ENCODE results near the gene ADAMTS7. TPM values are rescaled to one million over a fixed set of nuclear protein-coding genes. Genes with fewer than 3 reads are reported as not detected.
A peak's percentile ranks its signal among the peaks of the same experiment; 100 is the strongest.
"Not testable (repeated sequence)": the region's sequence is repeated elsewhere in the genome, so short reads cannot be mapped to it uniquely, and the experiment has no call there.

ADAMTS7 gene
- total RNA-seq, 1 experiment from 2014 or later: 4.2 TPM

- Histone ChIP-seq H3K4me3 (ENCODE audit: low read length) (no peak overlapping the region), H3K9ac (ENCODE audit: low read length) (no peak overlapping the region), H3K9me3 (ENCODE audit: low read length) (no peaks in the 10 kb centered on the region), H4K20me1 (ENCODE audit: low read length) (no peaks in the 10 kb centered on the region), H2AFZ (ENCODE audit: low read length) (no peak overlapping the region), H3K27me3 (ENCODE audit: low read length) (no peaks in the 10 kb centered on the region), H3K79me2 (ENCODE audit: low read length) (no peaks in the 10 kb centered on the region), H3K9me2 (replicated peaks; ENCODE audit: low read length) (no peaks in the 10 kb centered on the region), H3K27ac (ENCODE audit: low read length) (no peak overlapping the region), H3K4me2 (ENCODE audit: low read length) (no peak overlapping the region), H3F3A (ENCODE audit: low read length, unreplicated experiment) (no peaks in the 10 kb centered on the region), H3K4me1 (ENCODE audit: insufficient read depth, low read length) (no peaks in the 10 kb centered on the region), H3K36me3 (ENCODE audit: low read depth, low read length) (no peaks in the 10 kb centered on the region)
- TF ChIP-seq CTCF (conservative IDR thresholded peaks at IDR 0.05; ENCODE audit: low read depth, low read length): no peak
- no peak for TF ChIP-seq EZH2 (IDR thresholded peaks at IDR 0.05; ENCODE audit: low read length, unreplicated experiment)
- TF ChIP-seq EZH2phosphoT487 (IDR thresholded peaks at IDR 0.05; ENCODE audit: borderline replicate concordance, low read length): no peak
- ChIA-PET POLR2A (ENCODE audit: unreplicated experiment) (no interaction called here), CTCF (no interaction called here)
- no TSS peak for BruUV-seq (replicated peaks)
- DNase-seq (no peak), ATAC-seq (no peak)
- intact Hi-C loops (cut with micrococcal nuclease): no loop called here
These were observed 72.1 kb downstream of the ADAMTS7 start for GRCh38 chr15:78739206-78739605.

- H3K27ac ChIP-seq (ENCODE audit: low read length); intact Hi-C loops (cut with micrococcal nuclease); H3K9ac ChIP-seq (ENCODE audit: low read length); H2AFZ ChIP-seq (ENCODE audit: low read length); H3K36me3 ChIP-seq (ENCODE audit: low read depth, low read length); H3K4me3 ChIP-seq (ENCODE audit: low read length); H3K27me3 ChIP-seq (ENCODE audit: low read length); ATAC-seq; H3K4me1 ChIP-seq (ENCODE audit: insufficient read depth, low read length); H3K4me2 ChIP-seq (ENCODE audit: low read length); H3K79me2 ChIP-seq (ENCODE audit: low read length); H3K9me2 ChIP-seq (replicated peaks; ENCODE audit: low read length); H3F3A ChIP-seq (ENCODE audit: low read length, unreplicated experiment); H3K9me3 ChIP-seq (ENCODE audit: low read length); H4K20me1 ChIP-seq (ENCODE audit: low read length); BruUV-seq (replicated peaks): not testable (repeated sequence)
- TF ChIP-seq CTCF (conservative IDR thresholded peaks at IDR 0.05; ENCODE audit: low read depth, low read length): peak; percentile 57
- POLR2A ChIA-PET (ENCODE audit: unreplicated experiment): interaction anchor here (0.6 kb wide), 1 partner anchor 43 kb away, joined by 9 read pairs; no protein-coding TSS in a partner anchor
- DNase-seq: peak; percentile 51
- CTCF ChIA-PET: interaction anchor here (0.6 kb wide), 1 partner anchor 116 kb away, joined by 7 read pairs; no protein-coding TSS in a partner anchor
These were observed 73.2 kb downstream of the ADAMTS7 start for GRCh38 chr15:78737931-78738558.

- DNase-seq (no peak), ATAC-seq (no peak)
- Histone ChIP-seq H3K4me1 (ENCODE audit: insufficient read depth, low read length) (no peaks in the 10 kb centered on the region), H3K4me2 (ENCODE audit: low read length) (no peak overlapping the region), H3K9me3 (ENCODE audit: low read length) (no peaks in the 10 kb centered on the region), H3K9ac (ENCODE audit: low read length) (no peak overlapping the region), H3F3A (ENCODE audit: low read length, unreplicated experiment) (no peaks in the 10 kb centered on the region), H3K27ac (ENCODE audit: low read length) (no peak overlapping the region), H3K4me3 (ENCODE audit: low read length) (no peak overlapping the region), H3K9me2 (replicated peaks; ENCODE audit: low read length) (no peaks in the 10 kb centered on the region), H2AFZ (ENCODE audit: low read length) (no peak overlapping the region), H3K36me3 (ENCODE audit: low read depth, low read length) (no peaks in the 10 kb centered on the region), H3K79me2 (ENCODE audit: low read length) (no peaks in the 10 kb centered on the region), H3K27me3 (ENCODE audit: low read length) (no peaks in the 10 kb centered on the region), H4K20me1 (ENCODE audit: low read length) (no peaks in the 10 kb centered on the region)
- TF ChIP-seq EZH2 (IDR thresholded peaks at IDR 0.05; ENCODE audit: low read length, unreplicated experiment): no peak
- TF ChIP-seq CTCF (conservative IDR thresholded peaks at IDR 0.05; ENCODE audit: low read depth, low read length): no peak
- no peak for TF ChIP-seq EZH2phosphoT487 (IDR thresholded peaks at IDR 0.05; ENCODE audit: borderline replicate concordance, low read length)
- ChIA-PET POLR2A (ENCODE audit: unreplicated experiment) (no interaction called here), CTCF (no interaction called here)
- BruUV-seq (replicated peaks): no TSS peak
- intact Hi-C loops (cut with micrococcal nuclease): no loop called here
These were observed 74.0 kb downstream of the ADAMTS7 start for GRCh38 chr15:78737187-78737820.

- H3K9ac ChIP-seq (ENCODE audit: low read length); DNase-seq; H3K79me2 ChIP-seq (ENCODE audit: low read length); ATAC-seq; H3K4me1 ChIP-seq (ENCODE audit: insufficient read depth, low read length); POLR2A ChIA-PET (ENCODE audit: unreplicated experiment); BruUV-seq (replicated peaks); H3K27ac ChIP-seq (ENCODE audit: low read length); intact Hi-C loops (cut with micrococcal nuclease); H3F3A ChIP-seq (ENCODE audit: low read length, unreplicated experiment); H3K27me3 ChIP-seq (ENCODE audit: low read length); H3K4me2 ChIP-seq (ENCODE audit: low read length); H2AFZ ChIP-seq (ENCODE audit: low read length); CTCF ChIA-PET; H3K9me3 ChIP-seq (ENCODE audit: low read length); H3K9me2 ChIP-seq (replicated peaks; ENCODE audit: low read length); H3K4me3 ChIP-seq (ENCODE audit: low read length); H4K20me1 ChIP-seq (ENCODE audit: low read length); H3K36me3 ChIP-seq (ENCODE audit: low read depth, low read length): not testable (repeated sequence)
These were observed 75.0 kb downstream of the ADAMTS7 start for GRCh38 chr15:78736286-78736685.

Data from PC-3 (cell line).